GM21390 (cell line): Measurements from ENCODE around the gene FAM53C.
A peak's percentile ranks its signal among the peaks of the same experiment; 100 is the strongest.

Experiments used
- ATAC-seq: cut with Tn5 transposase; IDR thresholded peaks from one replicate; pipeline ENCODE4 v1.9.1; 2021; ENCODE audit not compliant: unreplicated experiment

FAM53C gene

GRCh38 chr5:138350563-138350890 is 12.5 kb downstream of the FAM53C start:
- no peak for ATAC-seq

- ATAC-seq, result no peak
These were observed 13.0 kb downstream of the FAM53C start for GRCh38 chr5:138351056-138351455.

- ATAC-seq, result no peak
These were observed 13.5 kb downstream of the FAM53C start for GRCh38 chr5:138351517-138351916.

- peak; percentile 59 for ATAC-seq
These were observed 14.1 kb downstream of the FAM53C start, which contains the start of gene KDM3B for GRCh38 chr5:138352071-138352721. KDM3B (plus strand) TSS chr5:138352685; CDS start chr5:138352796, 111 bp downstream.

GRCh38 chr5:138352722-138353559 is 14.9 kb downstream of the FAM53C start:
- peak; percentile 38 for ATAC-seq

GRCh38 chr5:138353560-138354080 is 15.6 kb downstream of the FAM53C start:
- no peak for ATAC-seq

GRCh38 chr5:138354387-138354786 is 16.3 kb downstream of the FAM53C start:
- ATAC-seq, result no peak

- ATAC-seq, result peak; percentile 39
These were observed 16.9 kb downstream of the FAM53C start for GRCh38 chr5:138354926-138355378.

GRCh38 chr5:138359621-138360020 is 21.6 kb downstream of the FAM53C start:
- ATAC-seq, result no peak

- no peak for ATAC-seq
These were observed 22.9 kb downstream of the FAM53C start for GRCh38 chr5:138360941-138361452.

- ATAC-seq, result no peak
These were observed 26.5 kb downstream of the FAM53C start for GRCh38 chr5:138364576-138364975.

- no peak for ATAC-seq
These were observed 28.7 kb downstream of the FAM53C start for GRCh38 chr5:138366632-138367382.

- ATAC-seq, result no peak
These were observed 31.2 kb downstream of the FAM53C start for GRCh38 chr5:138369261-138369660.

- no peak for ATAC-seq
These were observed 31.6 kb downstream of the FAM53C start for GRCh38 chr5:138369706-138370105.

GRCh38 chr5:138370537-138370936 is 32.5 kb downstream of the FAM53C start:
- ATAC-seq, result no peak

- no peak for ATAC-seq
These were observed 33.4 kb downstream of the FAM53C start for GRCh38 chr5:138371454-138371853.

GRCh38 chr5:138372225-138372624 is 34.2 kb downstream of the FAM53C start:
- ATAC-seq, result peak; percentile 81

GRCh38 chr5:138372653-138373052 is 34.6 kb downstream of the FAM53C start:
- no peak for ATAC-seq

GRCh38 chr5:138382347-138382746 is 44.3 kb downstream of the FAM53C start:
- no peak for ATAC-seq

- ATAC-seq, result no peak
These were observed 47.6 kb downstream of the FAM53C start for GRCh38 chr5:138385660-138386059.

- no peak for ATAC-seq
These were observed 48.2 kb downstream of the FAM53C start for GRCh38 chr5:138386290-138386689.
